GM19324 (cell line): Measurements from ENCODE around the gene NLK.

Experiments
- ATAC-seq: cut with Tn5 transposase; IDR thresholded peaks from one replicate; pipeline ENCODE4 v1.9.1; 2021; ENCODE audit warnings: mild to moderate bottlenecking, moderate library complexity; ENCODE audit not compliant: unreplicated experiment, low FRiP score

Gene NLK

GRCh38 chr17:28110184-28110583, 67.7 kb downstream of the NLK start:
- no peak for ATAC-seq

DNA sequence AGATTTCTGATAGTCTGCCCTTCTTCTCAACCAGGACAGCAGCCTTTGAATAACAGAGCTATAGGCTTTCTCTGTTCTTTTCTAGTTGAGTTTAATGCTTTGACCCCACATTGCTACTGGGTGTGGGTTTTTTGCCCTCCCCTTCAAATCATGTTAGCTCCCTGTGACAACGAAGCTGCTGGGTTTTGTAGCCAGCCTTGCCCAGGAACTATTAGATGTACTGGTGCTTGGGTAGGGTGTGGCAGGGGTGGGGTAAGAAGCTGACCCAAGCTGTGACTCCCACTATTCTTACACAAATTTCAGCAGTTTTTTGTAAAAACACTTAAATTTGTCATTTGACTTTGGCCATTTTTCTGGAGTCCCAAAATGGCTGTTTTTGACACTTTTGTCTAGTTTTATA, 69.7 kb downstream of the NLK start:
- ATAC-seq = no peak

DNA sequence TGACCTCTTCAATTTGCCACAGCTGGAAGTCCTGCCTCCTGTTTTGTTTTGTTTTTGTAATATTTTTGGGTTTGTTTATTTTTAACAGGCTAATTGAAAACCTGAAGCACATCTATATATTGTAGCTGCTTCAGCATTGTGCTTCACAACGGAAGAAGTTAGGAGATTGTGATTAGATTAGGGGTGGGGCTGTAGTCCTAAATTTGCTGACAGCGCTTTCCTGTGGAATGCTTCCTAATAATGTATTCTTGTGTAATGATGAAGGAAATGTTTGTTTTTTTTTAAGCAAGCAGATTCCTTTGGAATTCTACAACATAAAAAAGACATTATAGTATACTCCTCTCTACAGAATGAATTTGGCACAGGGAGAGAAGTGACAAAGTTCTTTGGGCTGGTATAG, 70.1 kb downstream of the NLK start:
- ATAC-seq = no peak

GRCh38 chr17:28113269-28113668, 70.8 kb downstream of the NLK start:
- ATAC-seq = no peak

DNA sequence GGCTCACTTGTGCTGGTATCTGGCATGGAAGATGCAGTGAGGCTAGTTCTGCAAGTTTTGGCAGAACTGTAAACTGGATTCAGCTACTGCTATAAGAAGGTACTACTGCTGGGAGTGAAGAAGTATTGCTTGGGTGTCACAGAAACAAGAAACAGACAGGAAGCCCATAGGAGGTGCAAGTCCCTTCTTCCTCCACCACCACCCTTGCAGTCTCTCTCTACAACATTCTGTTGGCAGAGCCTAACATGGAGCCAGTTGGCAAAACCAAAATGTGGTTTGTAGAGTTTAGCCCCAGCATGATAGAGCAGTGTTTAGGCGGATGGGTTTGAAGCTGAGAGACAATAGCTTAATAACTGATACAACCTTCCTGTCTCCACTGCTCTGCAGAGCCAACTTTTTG, 72.6 kb downstream of the NLK start:
- no peak for ATAC-seq

DNA sequence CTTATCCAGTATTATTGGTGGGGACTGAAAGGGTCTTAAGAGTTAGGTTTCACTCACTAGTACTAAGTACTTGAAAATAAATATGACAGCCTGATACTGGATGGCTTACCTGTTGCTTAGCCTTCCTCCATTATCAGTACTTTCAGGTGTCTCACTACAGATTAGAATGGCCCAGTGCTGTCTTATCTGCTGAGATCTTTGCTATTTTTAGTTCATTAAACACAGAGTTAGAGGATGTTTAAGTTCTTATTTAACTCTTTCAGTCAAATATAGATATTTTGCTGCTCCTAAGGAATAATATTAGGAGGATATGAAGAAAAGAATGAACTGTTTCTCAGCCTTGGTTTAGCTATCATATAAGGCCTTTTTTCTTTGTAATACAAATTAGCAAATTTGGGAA, 74.8 kb downstream of the NLK start:
- ATAC-seq = no peak

- ATAC-seq = no peak
Observed at GRCh38 chr17:28118362-28118761, 75.9 kb downstream of the NLK start.

DNA sequence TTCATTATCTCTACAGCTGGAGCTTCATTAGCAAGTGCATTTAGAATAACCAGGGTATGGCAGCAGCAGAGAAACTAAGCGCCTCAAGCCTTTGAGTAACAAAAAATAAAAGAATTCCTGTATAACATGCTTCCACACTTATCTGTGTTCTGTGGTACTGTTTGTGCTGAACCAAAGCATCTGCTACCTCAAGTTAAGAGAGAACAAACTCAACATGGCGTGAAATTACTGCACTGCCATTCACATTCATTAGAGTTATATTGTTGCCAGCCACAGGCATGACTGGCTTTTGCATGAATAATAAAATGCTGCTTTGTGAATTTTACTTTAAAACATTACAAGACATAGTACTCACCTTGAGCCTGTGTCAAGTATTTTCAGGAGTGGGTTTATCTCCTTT, 76.6 kb downstream of the NLK start:
- no peak for ATAC-seq

- ATAC-seq = no peak
Observed at GRCh38 chr17:28119560-28119959, 77.1 kb downstream of the NLK start.

GRCh38 chr17:28120766-28121165, 78.3 kb downstream of the NLK start:
- no peak for ATAC-seq

DNA sequence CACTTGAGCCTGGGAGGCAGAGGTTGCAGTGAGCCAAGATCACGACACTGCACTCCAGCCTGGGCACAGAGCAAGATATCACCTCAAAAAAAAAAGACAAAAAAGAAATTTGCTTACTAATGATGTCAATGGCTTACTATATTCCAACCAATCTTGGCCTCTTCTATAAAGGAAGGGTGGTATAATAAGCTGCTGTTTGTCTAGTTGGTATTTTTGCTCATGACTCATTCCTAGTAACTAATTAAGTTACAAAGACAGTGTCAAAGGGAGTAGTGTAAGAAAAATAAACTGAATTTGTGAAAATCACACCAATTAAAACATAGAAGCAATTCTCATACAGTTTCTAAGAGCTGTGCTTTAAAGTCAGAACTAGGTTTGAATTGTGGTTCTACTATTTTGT, 82.5 kb downstream of the NLK start:
- no peak for ATAC-seq

- no peak for ATAC-seq
Observed at GRCh38 chr17:28125526-28126378, 83.3 kb downstream of the NLK start.

GRCh38 chr17:28127196-28127595, 84.7 kb downstream of the NLK start:
- no peak for ATAC-seq

GRCh38 chr17:28128779-28129178, 86.3 kb downstream of the NLK start:
- ATAC-seq = no peak

- ATAC-seq = no peak
Observed at GRCh38 chr17:28130472-28130871, 88.0 kb downstream of the NLK start.

- ATAC-seq = no peak
Observed at GRCh38 chr17:28131599-28131998, 89.1 kb downstream of the NLK start.

GRCh38 chr17:28133562-28133970, 91.1 kb downstream of the NLK start:
- ATAC-seq = no peak

DNA sequence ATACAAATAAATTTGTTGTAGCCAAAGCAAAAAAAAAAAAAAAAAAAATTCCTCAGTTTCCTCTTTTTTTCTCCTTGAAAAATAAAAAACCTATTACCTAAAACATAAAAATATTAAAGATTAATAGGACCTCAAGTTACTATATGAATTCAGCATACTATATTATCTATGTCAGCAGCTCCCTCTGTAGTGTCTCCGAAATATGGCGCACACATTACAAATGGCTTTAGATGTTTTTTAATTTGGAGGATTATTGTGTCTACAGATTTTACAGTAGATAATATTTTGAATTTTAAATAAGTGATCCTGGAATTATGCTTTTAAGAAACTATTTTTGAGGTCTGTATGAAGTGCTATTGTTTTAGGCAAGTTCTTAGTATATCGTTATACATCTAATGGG, 94.4 kb downstream of the NLK start:
- no peak for ATAC-seq

DNA sequence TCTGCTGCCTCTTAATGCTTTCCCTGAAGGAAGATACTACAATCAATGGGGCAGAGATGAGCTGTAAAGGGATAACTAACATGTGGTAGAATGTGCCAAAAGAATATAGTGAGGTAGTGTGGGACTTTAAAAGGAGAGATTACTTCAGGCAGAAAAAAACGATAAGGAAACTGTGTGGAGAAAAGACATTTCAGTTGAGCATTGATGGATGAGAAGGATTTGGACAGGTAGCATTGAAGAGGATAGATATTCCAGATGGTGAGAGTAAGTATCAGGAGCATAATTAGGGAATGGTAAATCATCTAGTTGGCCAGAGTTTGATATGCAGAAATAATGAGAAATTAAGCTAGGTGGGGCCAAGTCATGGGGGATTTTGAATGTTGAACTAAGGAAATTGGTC, 97.3 kb downstream of the NLK start:
- no peak for ATAC-seq

DNA sequence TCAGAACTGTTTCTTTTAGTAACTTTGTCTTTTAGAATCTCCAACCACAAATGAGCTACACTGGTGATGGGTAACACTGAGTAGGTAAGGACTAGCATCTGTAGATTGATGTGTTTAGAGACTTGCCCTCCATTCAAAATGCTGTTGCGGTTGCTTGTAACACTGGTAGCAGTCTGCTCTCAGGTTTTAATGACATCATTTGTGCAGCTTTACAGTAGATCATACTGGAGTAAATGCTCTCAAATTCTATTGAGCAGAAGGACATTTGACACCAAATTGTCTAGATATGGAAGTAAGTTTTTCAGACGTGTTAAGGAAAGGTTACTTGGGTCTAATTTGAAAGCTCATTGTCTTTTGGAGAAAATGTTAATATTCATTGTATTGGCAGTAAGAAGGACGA, 98.8 kb downstream of the NLK start:
- ATAC-seq = no peak

DNA sequence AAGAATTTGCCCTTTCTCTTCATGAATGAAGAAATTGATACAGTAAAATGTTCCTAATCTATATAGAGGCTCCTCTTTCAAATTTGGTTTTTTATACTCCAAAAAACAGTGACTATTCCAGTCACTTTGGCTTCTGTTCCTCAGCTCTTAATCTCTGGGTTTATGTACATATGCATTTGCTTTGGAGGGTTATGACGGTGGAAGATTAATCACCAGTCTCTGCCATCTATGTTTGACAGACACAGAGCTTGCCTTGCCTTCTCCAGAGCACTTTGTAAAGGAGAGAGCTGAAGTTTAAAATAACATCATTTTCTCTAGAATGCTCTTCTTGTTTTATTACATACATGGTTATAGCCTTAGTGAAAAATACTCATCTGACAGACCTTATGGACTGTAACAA, 99.3 kb downstream of the NLK start:
- no peak for ATAC-seq

GRCh38 chr17:28142305-28142704, 99.8 kb downstream of the NLK start:
- no peak for ATAC-seq

- no peak for ATAC-seq
Observed at GRCh38 chr17:28144019-28144418, 101.5 kb downstream of the NLK start.
